ENCODE measurements around the gene RPLP2.

The RPLP2 gene

GRCh38 chr11:770642-771616, 38.8 kb upstream of the RPLP2 start:
- Mint-ChIP-seq H3K36me3 (peaks cover 69% of the 10 kb centered on the region), H3K27ac (no peak overlapping the region), H3K4me3 (no peak overlapping the region), H3K4me1 (peaks cover 25% of the 10 kb centered on the region), H3K9me3 (no peaks in the 10 kb centered on the region)
- DNase-seq (ENCODE audit: low spot score in 2 of 2) (no peak), ATAC-seq (no peak)

DNA sequence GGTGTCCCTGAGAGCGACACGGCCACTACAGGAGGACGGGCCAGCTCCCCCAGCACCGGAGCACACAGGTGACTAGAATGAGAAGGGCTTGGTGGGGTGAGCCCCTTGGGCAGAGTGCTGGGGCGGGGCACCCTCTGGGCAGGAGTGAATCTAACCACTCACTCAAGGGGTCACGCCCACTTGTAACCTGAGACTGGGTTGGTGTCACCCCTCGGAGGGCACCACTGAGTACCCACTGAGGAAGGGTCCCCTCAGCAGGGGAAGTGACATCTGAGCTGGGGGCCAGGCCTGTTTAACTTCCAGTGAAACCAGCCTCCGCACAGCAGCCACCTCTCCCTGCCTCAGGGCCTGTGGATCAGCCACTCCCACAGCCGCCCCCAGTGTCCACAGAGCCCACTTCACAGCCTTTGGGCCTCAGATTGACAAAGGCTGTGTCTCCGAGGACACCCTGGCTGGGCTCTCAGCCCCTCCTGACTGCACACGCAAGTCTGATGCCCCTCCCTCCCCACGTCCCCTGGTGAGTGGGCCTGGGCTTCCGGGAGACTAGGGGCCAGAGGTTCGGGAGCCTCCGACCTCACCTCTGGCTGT, 38.1 kb upstream of the RPLP2 start:
- Mint-ChIP-seq H3K36me3 (peaks cover 67% of the 10 kb centered on the region), H3K4me3 (no peak overlapping the region), H3K27ac (no peak overlapping the region)

DNA sequence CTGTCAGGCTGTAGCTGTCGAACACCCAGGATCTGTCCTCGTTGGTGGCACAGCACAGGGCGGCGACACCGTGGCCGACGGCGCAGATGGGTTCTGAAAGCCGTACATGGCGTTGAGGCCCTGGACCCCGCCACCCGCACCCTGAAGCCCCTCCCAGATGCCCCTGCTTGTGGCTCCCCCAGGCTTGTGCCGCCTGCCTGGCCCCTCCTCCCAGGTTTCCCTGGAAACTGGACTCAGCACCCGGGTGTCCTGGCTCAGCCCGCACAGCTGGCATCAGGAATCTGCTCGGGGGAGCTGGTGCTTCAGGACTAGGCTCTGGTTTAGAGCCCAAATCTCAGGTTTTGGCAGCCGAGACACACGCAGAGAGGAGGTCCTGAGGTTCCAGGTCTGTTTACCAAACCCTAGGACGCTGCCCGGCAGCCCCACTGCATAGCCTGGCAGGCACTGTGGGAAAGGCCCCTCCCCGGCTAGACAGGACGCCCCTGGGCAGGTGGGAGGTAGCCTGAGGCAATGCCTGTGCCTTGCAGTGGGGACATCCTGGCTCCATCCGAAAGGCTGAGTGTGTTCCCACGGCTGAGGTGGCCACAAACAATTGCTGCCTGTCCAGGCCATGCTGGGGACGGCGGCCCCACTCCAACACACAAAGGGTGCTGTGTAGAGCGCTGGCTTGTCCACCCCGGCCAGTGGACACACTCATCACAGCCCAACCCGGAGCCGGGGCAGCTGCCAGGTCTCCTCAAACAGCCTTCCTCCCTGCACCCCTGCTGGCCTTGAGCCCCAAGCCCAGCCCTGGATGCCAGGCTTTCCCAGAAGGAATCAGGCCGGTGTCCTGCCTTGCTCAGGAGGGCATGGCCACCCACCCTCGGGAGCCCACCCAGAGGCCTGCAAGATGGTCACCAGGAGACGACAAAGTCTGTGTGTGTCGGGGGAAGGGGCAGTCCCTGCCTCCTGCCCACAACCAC, 37.1 kb upstream of the RPLP2 start:
- ATAC-seq: no peak
- peaks cover 58% of the 10 kb centered on the region for H3K36me3 Mint-ChIP-seq
- H3K4me1 Mint-ChIP-seq: peaks cover 20% of the 10 kb centered on the region
- H3K4me3 Mint-ChIP-seq: no peak overlapping the region
- no peak for DNase-seq (ENCODE audit: low spot score in 2 of 2)
- no peaks in the 10 kb centered on the region for H3K9me3 Mint-ChIP-seq
- no peak overlapping the region for H3K27ac Mint-ChIP-seq

More for the DNA sequence above, 38.1 kb upstream of the RPLP2 start:
- no peak for DNase-seq (ENCODE audit: low spot score in 2 of 2)
- Mint-ChIP-seq H3K4me1 (peaks cover 22% of the 10 kb centered on the region), H3K9me3 (no peaks in the 10 kb centered on the region)
- ATAC-seq: no peak

DNA sequence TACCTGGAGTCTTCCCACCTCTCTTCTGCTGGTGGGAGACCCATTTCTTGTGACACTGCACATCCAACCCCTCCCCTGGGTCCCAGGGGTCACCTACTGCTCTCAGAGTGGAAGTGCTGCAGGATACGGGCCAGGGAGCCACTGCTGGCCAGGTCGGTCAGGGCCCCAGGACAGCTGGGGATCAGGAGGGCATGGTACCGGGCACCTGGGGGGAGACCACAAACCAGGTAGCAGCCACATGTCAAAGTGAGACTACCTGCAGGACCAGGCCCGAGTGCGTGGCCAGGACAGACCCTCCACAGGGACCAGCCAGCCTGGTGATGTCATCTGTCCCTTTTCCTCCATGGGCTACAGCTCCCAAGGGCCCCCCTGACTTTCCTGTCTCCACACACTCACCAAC, 36.3 kb upstream of the RPLP2 start:
- Mint-ChIP-seq H3K9me3 (no peaks in the 10 kb centered on the region), H3K4me1 (peaks cover 20% of the 10 kb centered on the region), H3K27ac (no peak overlapping the region), H3K4me3 (no peak overlapping the region), H3K36me3 (peaks cover 53% of the 10 kb centered on the region)
- no peak for DNase-seq (ENCODE audit: low spot score in 2 of 2)
- no peak for ATAC-seq

DNA sequence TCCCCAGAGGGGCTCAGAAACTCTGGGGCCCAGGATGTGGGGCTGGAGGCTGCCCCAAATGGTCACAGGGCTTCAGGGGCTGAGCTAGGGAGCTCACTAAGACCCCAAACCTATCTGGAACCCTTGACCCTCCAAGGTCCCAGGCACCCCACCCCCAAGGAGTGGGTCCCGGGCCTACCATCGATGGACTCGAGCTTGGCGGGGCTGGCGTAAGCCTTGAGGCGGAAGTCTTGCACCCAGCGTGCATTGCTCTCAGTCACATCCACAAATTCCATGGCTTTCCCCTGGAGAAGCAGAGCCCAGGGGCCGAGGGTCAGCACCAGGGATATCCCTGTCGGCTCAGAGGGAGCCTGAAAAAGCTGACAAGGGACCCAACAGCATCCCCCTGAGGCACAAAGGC, 35.9 kb upstream of the RPLP2 start:
- Mint-ChIP-seq H3K4me3 (no peak overlapping the region), H3K9me3 (no peaks in the 10 kb centered on the region), H3K36me3 (peaks cover 52% of the 10 kb centered on the region), H3K27ac (no peak overlapping the region), H3K4me1 (peaks cover 20% of the 10 kb centered on the region)
- DNase-seq (ENCODE audit: low spot score in 2 of 2): no peak
- no peak for ATAC-seq

- ATAC-seq (no peak), DNase-seq (ENCODE audit: low spot score in 2 of 2) (no peak)
- peak overlapping the region; percentile 76 for H3K4me3 Mint-ChIP-seq
- H3K27ac Mint-ChIP-seq: peak overlapping the region; percentile 78
- H3K36me3 Mint-ChIP-seq: peaks cover 40% of the 10 kb centered on the region
- H3K4me1 Mint-ChIP-seq: peaks cover 20% of the 10 kb centered on the region
- H3K9me3 Mint-ChIP-seq: no peaks in the 10 kb centered on the region
Observed at GRCh38 chr11:774873-775592, 34.7 kb upstream of the RPLP2 start.

DNA sequence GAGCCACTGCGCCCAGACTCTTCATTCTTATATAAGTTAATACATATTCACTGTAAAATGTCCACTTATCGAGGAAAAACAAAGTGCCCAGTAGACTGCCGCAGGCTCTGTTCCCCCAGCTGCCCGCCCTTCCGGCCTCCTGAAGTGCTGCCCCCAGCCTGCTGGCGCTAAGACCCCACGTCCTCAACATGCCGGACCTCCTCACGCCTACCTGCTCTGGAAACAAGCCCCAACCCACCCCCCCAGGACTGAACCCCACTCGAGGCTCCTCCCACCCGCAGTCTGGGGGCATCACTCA, 33.6 kb upstream of the RPLP2 start:
- peaks cover 34% of the 10 kb centered on the region for H3K36me3 Mint-ChIP-seq
- peaks cover 20% of the 10 kb centered on the region for H3K4me1 Mint-ChIP-seq
- no peaks in the 10 kb centered on the region for H3K9me3 Mint-ChIP-seq
- H3K27ac Mint-ChIP-seq: peak overlapping the region; percentile 78
- no peak for ATAC-seq
- DNase-seq (ENCODE audit: low spot score in 2 of 2): no peak
- H3K4me3 Mint-ChIP-seq: peak overlapping the region; percentile 76

- H3K4me3 Mint-ChIP-seq: peak overlapping the region; percentile 76
- H3K36me3 Mint-ChIP-seq: peaks cover 34% of the 10 kb centered on the region
- H3K4me1 Mint-ChIP-seq: peaks cover 20% of the 10 kb centered on the region
- ATAC-seq: peak; percentile 55
- H3K9me3 Mint-ChIP-seq: no peaks in the 10 kb centered on the region
- DNase-seq (ENCODE audit: low spot score in 2 of 2): peak in 1 of 2 donors; percentile 72
- peak overlapping the region; percentile 78 for H3K27ac Mint-ChIP-seq
Observed at GRCh38 chr11:776561-777287, 33.0 kb upstream of the RPLP2 start.

GRCh38 chr11:777288-778255, 32.2 kb upstream of the RPLP2 start, which contains the start of gene GATD1:
Gene GATD1, minus strand, starts transcription at chr11:777487. Its CDS starts 25 bp downstream, at chr11:777462.
- Mint-ChIP-seq H3K36me3 (peaks cover 34% of the 10 kb centered on the region), H3K4me1 (peaks cover 20% of the 10 kb centered on the region), H3K9me3 (no peaks in the 10 kb centered on the region), H3K27ac (peak within 1 kb of the TSS; percentile 78), H3K4me3 (peak within 1 kb of the TSS; percentile 76)
- ATAC-seq (peak; percentile 88), DNase-seq (ENCODE audit: low spot score in 2 of 2) (peak; percentile 96 to 98)

- no peak for DNase-seq (ENCODE audit: low spot score in 2 of 2)
- Mint-ChIP-seq H3K9me3 (no peaks in the 10 kb centered on the region), H3K4me3 (peak overlapping the region; percentile 76), H3K36me3 (peaks cover 25% of the 10 kb centered on the region), H3K27ac (no peak overlapping the region), H3K4me1 (peaks cover 19% of the 10 kb centered on the region)
- no peak for ATAC-seq
Observed at GRCh38 chr11:778976-779954, 30.5 kb upstream of the RPLP2 start.

DNA sequence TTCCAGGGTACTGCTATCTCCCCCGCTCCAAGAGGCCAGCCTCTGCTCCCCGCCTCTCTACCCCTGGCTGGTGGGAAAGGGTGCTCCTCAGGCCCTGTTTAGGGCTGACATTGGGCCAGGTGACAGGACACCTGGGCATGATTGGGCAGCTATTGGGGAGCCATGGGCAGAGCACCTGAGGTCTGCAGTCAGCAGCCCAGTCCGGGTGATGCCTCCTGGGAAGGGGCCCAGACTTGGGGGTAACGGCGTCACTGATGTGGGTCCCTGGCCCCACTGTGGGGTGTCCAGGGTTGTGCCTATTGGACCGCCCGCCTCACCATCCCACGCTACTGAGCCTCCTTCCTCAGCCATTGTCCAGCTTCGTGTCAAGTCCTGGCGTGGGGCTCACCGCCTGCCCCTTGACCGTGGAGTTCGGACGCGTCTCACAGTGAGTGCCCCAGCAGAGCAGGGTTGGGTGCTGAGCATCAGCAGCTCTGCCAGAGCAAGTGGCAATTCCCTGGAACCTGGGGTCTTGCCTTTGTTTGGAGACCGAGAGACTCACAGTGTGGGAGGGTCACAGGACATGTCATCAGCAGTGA, 29.7 kb upstream of the RPLP2 start:
- H3K4me3 Mint-ChIP-seq: no peak overlapping the region

More for the DNA sequence above, 29.7 kb upstream of the RPLP2 start:
- H3K9me3 Mint-ChIP-seq: no peaks in the 10 kb centered on the region
- H3K27ac Mint-ChIP-seq: no peak overlapping the region
- DNase-seq (ENCODE audit: low spot score in 2 of 2): no peak
- no peak for ATAC-seq
- peaks cover 19% of the 10 kb centered on the region for H3K36me3 Mint-ChIP-seq
- peaks cover 14% of the 10 kb centered on the region for H3K4me1 Mint-ChIP-seq
